ENCODE data around the gene AOPEP.

DNA sequence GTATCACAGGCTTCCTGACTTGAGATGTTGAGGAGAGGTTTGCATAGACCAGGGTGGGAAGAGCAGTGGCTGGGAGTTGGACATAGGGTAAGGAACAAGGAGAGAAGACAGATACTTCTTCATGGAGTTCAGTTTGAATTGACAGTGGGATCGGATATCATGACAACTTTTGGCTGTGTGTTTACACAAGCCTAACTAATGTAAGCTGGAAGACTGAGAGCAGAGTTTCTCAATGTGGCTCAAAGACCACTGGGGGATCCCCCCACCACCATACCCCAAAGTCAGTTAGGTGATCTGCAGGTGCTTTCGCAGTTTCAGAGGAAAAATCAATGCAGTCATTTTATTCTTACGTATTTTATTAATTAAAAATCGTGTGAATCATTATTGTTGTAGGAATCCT, 125.9 kb downstream of the AOPEP start:
- TF ChIP-seq EZH2phosphoT487 (IDR thresholded peaks at IDR 0.05): no peak
- TF ChIP-seq, protein P1, sequence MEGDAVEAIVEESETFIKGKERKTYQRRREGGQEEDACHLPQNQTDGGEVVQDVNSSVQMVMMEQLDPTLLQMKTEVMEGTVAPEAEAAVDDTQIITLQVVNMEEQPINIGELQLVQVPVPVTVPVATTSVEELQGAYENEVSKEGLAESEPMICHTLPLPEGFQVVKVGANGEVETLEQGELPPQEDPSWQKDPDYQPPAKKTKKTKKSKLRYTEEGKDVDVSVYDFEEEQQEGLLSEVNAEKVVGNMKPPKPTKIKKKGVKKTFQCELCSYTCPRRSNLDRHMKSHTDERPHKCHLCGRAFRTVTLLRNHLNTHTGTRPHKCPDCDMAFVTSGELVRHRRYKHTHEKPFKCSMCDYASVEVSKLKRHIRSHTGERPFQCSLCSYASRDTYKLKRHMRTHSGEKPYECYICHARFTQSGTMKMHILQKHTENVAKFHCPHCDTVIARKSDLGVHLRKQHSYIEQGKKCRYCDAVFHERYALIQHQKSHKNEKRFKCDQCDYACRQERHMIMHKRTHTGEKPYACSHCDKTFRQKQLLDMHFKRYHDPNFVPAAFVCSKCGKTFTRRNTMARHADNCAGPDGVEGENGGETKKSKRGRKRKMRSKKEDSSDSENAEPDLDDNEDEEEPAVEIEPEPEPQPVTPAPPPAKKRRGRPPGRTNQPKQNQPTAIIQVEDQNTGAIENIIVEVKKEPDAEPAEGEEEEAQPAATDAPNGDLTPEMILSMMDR (IDR thresholded peaks at IDR 0.05): no peak
- TF ChIP-seq EZH2 (IDR thresholded peaks at IDR 0.05): no peak
